GM12878 (cell line): ENCODE results near the gene NXPE1. TPM values are rescaled to one million over a fixed set of nuclear protein-coding genes. Genes with fewer than 3 reads are reported as not detected.

Source experiments
- ATAC-seq: fragments of 200-7000 bp; cut with Tn5 transposase; 3 replicates; pipeline ENCODE4 v1.9.1; 2020; ENCODE audit warnings: mild to moderate bottlenecking, moderate library complexity
- BruUV-seq: library from RNA; stranded (reverse); fragments of 400-500 nt; replicated peaks from 2 replicates; lab custom pipeline; 2021; lab: Mats Ljungman, UMichigan
- CTCF ChIA-PET: fragments of 300-600 bp; sonication (Branson Sonifier 250); formaldehyde crosslinking; extraction: SDS; loops from one replicate; lab custom pipeline; 2021; ENCODE audit warnings: inconsistent platforms; lab: Yijun Ruan, JAX
- POLR2A ChIA-PET: fragments of 350-600 bp; formaldehyde crosslinking; extraction: SDS; loops from one replicate; lab custom pipeline; 2021; ENCODE audit warnings: inconsistent platforms; lab: Charles Lee
- RAD21 ChIA-PET: fragments of 300-600 bp; sonication (Branson Sonifier 250); formaldehyde crosslinking; loops from one replicate; lab custom pipeline; 2023; ENCODE audit warnings: antibody characterized with exemption; ENCODE audit not compliant: unreplicated experiment; lab: Charles Lee
- SMC1A ChIA-PET: fragments of 300-600 bp; sonication (Branson Sonifier 250); formaldehyde crosslinking; loops from one replicate; lab custom pipeline; 2023; ENCODE audit not compliant: unreplicated experiment, uncharacterized antibody; lab: Charles Lee
- DNase-seq: peaks from one replicate; pipeline ENCODE4 v3.0.0-alpha.2; 2011; ENCODE audit warnings: low read depth, low spot score
- FAIRE-seq: peaks from 3 replicates; lab custom pipeline; 2011; peaks lifted over from hg19 to GRCh38; lab: Jason Lieb, UNC
- H2AFZ ChIP-seq: 2 replicates; pipeline ENCODE4 v1.6.0; 2011; ENCODE audit warnings: low read depth, low read length, control low read depth; ENCODE audit not compliant: control insufficient read depth
- H3K27ac ChIP-seq: 2 replicates; pipeline ENCODE4 v1.5.1; 2011; ENCODE audit warnings: control low read depth; ENCODE audit not compliant: control insufficient read depth, insufficient read depth
- H3K27me3 ChIP-seq, 2 experiments: replicated peaks in 1 of 2; 2 replicates each; pipeline versions ENCODE4 v1.6.0 to v1.6.1; 2011; ENCODE audit warnings: low read length in 1 of 2; ENCODE audit not compliant: control insufficient read depth in 2 of 2, insufficient read depth in 2 of 2
- H3K36me3 ChIP-seq, 2 experiments: 2 replicates each; pipeline ENCODE4 v1.5.1; 2011; ENCODE audit warnings: low read length in 1 of 2; ENCODE audit not compliant: control insufficient read depth in 2 of 2, insufficient read depth in 2 of 2
- H3K4me1 ChIP-seq: 2 replicates; pipeline ENCODE4 v1.6.1; 2011; ENCODE audit warnings: mild to moderate bottlenecking, low read length, moderate library complexity, mixed read lengths; ENCODE audit not compliant: control insufficient read depth, insufficient read depth
- H3K4me2 ChIP-seq: 2 replicates; pipeline ENCODE4 v1.6.0; 2011; ENCODE audit warnings: control low read depth; ENCODE audit not compliant: control insufficient read depth, insufficient read depth
- H3K4me3 ChIP-seq: fragments of 200-600 bp; sonication (generic); 2 replicates; pipeline ENCODE4 v1.5.1; 2016
- H3K79me2 ChIP-seq: 2 replicates; pipeline ENCODE4 v1.6.0; 2011; ENCODE audit warnings: low read length; ENCODE audit not compliant: control insufficient read depth, insufficient read depth
- H3K9ac ChIP-seq: 2 replicates; pipeline ENCODE4 v1.8.0; 2011; ENCODE audit warnings: low read length, control low read depth, mixed read lengths; ENCODE audit not compliant: control insufficient read depth, insufficient read depth
- H3K9me3 ChIP-seq: replicated peaks from 3 replicates; pipeline ENCODE4 v1.5.1; 2011; ENCODE audit warnings: mild to moderate bottlenecking, low read length; ENCODE audit not compliant: control insufficient read depth, insufficient read depth
- H4K20me1 ChIP-seq: 2 replicates; pipeline ENCODE4 v1.6.0; 2011; ENCODE audit not compliant: control insufficient read depth, insufficient read depth
- CHD1 ChIP-seq: IDR thresholded peaks from 2 replicates; pipeline ENCODE4 v1.6.1; 2012; ENCODE audit warnings: low read depth, low read length, improper control_type of control experiment
- CREM ChIP-seq: IDR thresholded peaks from 2 replicates; pipeline ENCODE4 v1.6.1; 2014; ENCODE audit warnings: antibody characterized with exemption, low read depth
- DPF2 ChIP-seq: fragments of 450-650 bp; IDR thresholded peaks from 2 replicates; pipeline ENCODE4 v1.6.1; 2017; ENCODE audit warnings: mild to moderate bottlenecking
- EED ChIP-seq: sonication (generic); IDR thresholded peaks from 2 replicates; pipeline ENCODE4 v1.6.1; 2016; ENCODE audit warnings: antibody characterized with exemption, low read depth
- FOXM1 ChIP-seq: IDR thresholded peaks from 2 replicates; pipeline ENCODE4 v1.6.1; 2012; ENCODE audit warnings: low read depth, mild to moderate bottlenecking, inconsistent platforms, low read length, moderate library complexity
- GABPA ChIP-seq: IDR thresholded peaks from 2 replicates; pipeline ENCODE4 v1.6.1; 2014; ENCODE audit warnings: antibody characterized with exemption, low read depth, mild to moderate bottlenecking, inconsistent platforms
- IRF4 ChIP-seq: IDR thresholded peaks from 2 replicates; pipeline ENCODE4 v1.6.1; 2011; ENCODE audit warnings: low read depth, low read length
- PAX8 ChIP-seq: fragments of 450-650 bp; IDR thresholded peaks from 2 replicates; pipeline ENCODE4 v1.6.1; 2017; ENCODE audit warnings: mild to moderate bottlenecking, moderate library complexity
- POU2F2 ChIP-seq: IDR thresholded peaks from 3 replicates; pipeline ENCODE4 v1.6.1; 2011; ENCODE audit warnings: low read depth, mild to moderate bottlenecking, low read length, borderline replicate concordance
- SMAD5 ChIP-seq: IDR thresholded peaks from 2 replicates; pipeline ENCODE4 v1.6.1; 2016; ENCODE audit warnings: antibody characterized with exemption, low read depth
- TARDBP ChIP-seq: IDR thresholded peaks from 2 replicates; pipeline ENCODE4 v1.6.1; 2016; ENCODE audit warnings: borderline replicate concordance
- YBX1 ChIP-seq: fragments of 450-650 bp; IDR thresholded peaks from 2 replicates; pipeline ENCODE4 v1.6.1; 2016; ENCODE audit warnings: antibody characterized with exemption
- ZNF274 ChIP-seq: IDR thresholded peaks from one replicate; pipeline ENCODE4 v1.8.0; 2011; ENCODE audit not compliant: insufficient read length, insufficient read depth
- ZNF384 ChIP-seq: IDR thresholded peaks from 2 replicates; pipeline ENCODE4 v1.6.1; 2012; ENCODE audit warnings: low read depth, mild to moderate bottlenecking, low read length, improper control_type of control experiment, borderline replicate concordance
- WGBS: methylation state at CpG from one replicate; pipeline ENCODE4 v1.1.6; 2016; ENCODE audit warnings: low lambda C conversion rate; ENCODE audit not compliant: insufficient replicate concordance, insufficient coverage; ENCODE audit errors: missing lambda C conversion rate; 5-methylcytosine and 5-hydroxymethylcytosine counted together
- in situ Hi-C: fragments of 300-500 bp; cut with MboI; formaldehyde crosslinking; loops from 9 replicates; pipeline ENCODE4 v1.14.3; 2018; ENCODE audit warnings: mixed read lengths
- intact Hi-C: fragments of 100-400 bp; cut with micrococcal nuclease; formaldehyde crosslinking; loops from one replicate; pipeline ENCODE4 v1.14.2; 2022; ENCODE audit not compliant: unreplicated experiment
- polyA plus RNA-seq, 11 experiments: library from polyadenylated mRNA; depleted of rRNA in 4 of 11; unstranded in 6 of 11; stranded (reverse) in 5 of 11; fragments of >200 nt; fragmentation: Nextera tagmentation in 4 of 11; fragmentation: Illumina TruSeq in 1 of 11; extraction: Ambion mirVana in 4 of 11; extraction: Trizol in 1 of 11; gene quantifications; 1 replicate in 1 of 11; 2 replicates in 10 of 11; pipeline versions ENCODE4 v1.2.1 to v1.2.3, GENCODE V29; 2011 to 2016; ENCODE audit warnings: inconsistent platforms in 2 of 11, missing spikeins in 2 of 11, low read depth in 1 of 11
- total RNA-seq, 4 experiments: library from RNA; depleted of rRNA in 3 of 4; stranded (reverse); fragments of >200 nt in 3 of 4; fragmentation: Illumina TruSeq in 1 of 4; extraction: Trizol in 1 of 4; gene quantifications; 2 replicates each; pipeline versions ENCODE4 v1.2.1 to v1.2.3, GENCODE V29; 2013 to 2021
- TF ChIP-seq, protein P1 (sequence below): IDR thresholded peaks from 2 replicates; pipeline ENCODE4 v1.6.1; 2011; ENCODE audit warnings: borderline replicate concordance, low read depth, mild to moderate bottlenecking, moderate library complexity, mixed read lengths, low read length; ENCODE audit not compliant: insufficient read depth; ENCODE audit errors: extremely low read length
- TF ChIP-seq, protein P2 (sequence below): IDR thresholded peaks from 2 replicates; pipeline ENCODE4 v1.6.1; 2012; ENCODE audit warnings: low read depth, low read length, improper control_type of control experiment
- TF ChIP-seq, protein P3 (sequence below): fragments of 450-650 bp; formaldehyde crosslinking; IDR thresholded peaks from 2 replicates; pipeline ENCODE4 v1.4.0; 2020; ENCODE audit warnings: mild to moderate bottlenecking, moderate library complexity

The NXPE1 gene
- total and polyA plus RNA-seq, 10 of the 15 experiments (the other 5 are each of a cell fraction or from before 2014, with no cell fraction given) = not detected

DNA sequence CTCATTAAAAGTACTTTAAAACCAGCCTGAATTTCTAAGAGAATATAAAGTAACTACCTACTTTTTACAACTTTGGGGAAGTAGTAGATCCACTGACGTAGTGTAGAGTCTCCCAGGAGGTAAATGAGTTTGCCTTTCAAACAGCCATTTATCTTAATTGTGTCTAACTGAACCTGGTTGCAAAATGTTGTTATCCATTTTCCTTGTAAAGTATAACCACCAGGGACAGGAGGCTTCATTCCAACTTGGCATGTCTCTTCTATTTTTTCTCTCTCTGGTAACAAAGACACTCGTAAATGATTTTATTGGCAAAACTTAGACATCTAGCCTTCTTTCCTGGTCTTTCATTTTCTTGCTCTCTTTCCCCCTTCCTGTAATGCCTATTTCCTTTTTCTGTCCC, 36.9 kb downstream of the NXPE1 start:
- ChIA-PET RAD21 (no interaction called here), SMC1A (interaction anchor here (0.5 kb wide), 1 partner anchor 521 kb away, joined by 3 read pairs; no protein-coding TSS in a partner anchor), POLR2A (no interaction called here), CTCF (no interaction called here)
- no peak overlapping the region for H3K9ac ChIP-seq
- peaks cover 3% of the 10 kb centered on the region; the same call in 2 of the 3 replicates for H3K9me3 ChIP-seq
- DNase-seq (no peak), ATAC-seq (no peak), FAIRE-seq (no peak)
- H4K20me1 ChIP-seq = no peaks in the 10 kb centered on the region
- no TSS peak for BruUV-seq
- no peak overlapping the region for H3K27ac ChIP-seq
- H3K4me3 ChIP-seq = no peak overlapping the region
- 0% methylated on average over 2 of the region's 2 CpGs for WGBS
- TF ChIP-seq YBX1 (no peak), CHD1 (no peak), CREM (no peak), GABPA (no peak), PAX8 (no peak), EED (no peak), TARDBP (no peak), DPF2 (no peak), SMAD5 (no peak), POU2F2 (no peak), FOXM1 (no peak), ZNF384 (no peak), ZNF274 (no peak), IRF4 (no peak)
- TF ChIP-seq, protein P1, sequence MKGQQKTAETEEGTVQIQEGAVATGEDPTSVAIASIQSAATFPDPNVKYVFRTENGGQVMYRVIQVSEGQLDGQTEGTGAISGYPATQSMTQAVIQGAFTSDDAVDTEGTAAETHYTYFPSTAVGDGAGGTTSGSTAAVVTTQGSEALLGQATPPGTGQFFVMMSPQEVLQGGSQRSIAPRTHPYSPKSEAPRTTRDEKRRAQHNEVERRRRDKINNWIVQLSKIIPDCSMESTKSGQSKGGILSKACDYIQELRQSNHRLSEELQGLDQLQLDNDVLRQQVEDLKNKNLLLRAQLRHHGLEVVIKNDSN = no peak
- TF ChIP-seq, protein P2, sequence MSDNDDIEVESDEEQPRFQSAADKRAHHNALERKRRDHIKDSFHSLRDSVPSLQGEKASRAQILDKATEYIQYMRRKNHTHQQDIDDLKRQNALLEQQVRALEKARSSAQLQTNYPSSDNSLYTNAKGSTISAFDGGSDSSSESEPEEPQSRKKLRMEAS = no peak
- TF ChIP-seq, protein P3, sequence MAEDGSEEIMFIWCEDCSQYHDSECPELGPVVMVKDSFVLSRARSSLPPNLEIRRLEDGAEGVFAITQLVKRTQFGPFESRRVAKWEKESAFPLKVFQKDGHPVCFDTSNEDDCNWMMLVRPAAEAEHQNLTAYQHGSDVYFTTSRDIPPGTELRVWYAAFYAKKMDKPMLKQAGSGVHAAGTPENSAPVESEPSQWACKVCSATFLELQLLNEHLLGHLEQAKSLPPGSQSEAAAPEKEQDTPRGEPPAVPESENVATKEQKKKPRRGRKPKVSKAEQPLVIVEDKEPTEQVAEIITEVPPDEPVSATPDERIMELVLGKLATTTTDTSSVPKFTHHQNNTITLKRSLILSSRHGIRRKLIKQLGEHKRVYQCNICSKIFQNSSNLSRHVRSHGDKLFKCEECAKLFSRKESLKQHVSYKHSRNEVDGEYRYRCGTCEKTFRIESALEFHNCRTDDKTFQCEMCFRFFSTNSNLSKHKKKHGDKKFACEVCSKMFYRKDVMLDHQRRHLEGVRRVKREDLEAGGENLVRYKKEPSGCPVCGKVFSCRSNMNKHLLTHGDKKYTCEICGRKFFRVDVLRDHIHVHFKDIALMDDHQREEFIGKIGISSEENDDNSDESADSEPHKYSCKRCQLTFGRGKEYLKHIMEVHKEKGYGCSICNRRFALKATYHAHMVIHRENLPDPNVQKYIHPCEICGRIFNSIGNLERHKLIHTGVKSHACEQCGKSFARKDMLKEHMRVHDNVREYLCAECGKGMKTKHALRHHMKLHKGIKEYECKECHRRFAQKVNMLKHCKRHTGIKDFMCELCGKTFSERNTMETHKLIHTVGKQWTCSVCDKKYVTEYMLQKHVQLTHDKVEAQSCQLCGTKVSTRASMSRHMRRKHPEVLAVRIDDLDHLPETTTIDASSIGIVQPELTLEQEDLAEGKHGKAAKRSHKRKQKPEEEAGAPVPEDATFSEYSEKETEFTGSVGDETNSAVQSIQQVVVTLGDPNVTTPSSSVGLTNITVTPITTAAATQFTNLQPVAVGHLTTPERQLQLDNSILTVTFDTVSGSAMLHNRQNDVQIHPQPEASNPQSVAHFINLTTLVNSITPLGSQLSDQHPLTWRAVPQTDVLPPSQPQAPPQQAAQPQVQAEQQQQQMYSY (CRISPR knock-in tag) = no peak
- H3K4me1 ChIP-seq = no peaks in the 10 kb centered on the region
- no peak overlapping the region for H3K4me2 ChIP-seq
- intact Hi-C loops (no loop called here), in situ Hi-C loops (no loop called here)
- H3K27me3 ChIP-seq = no peaks in the 10 kb centered on the region; a peak in 2 of 4 replicates
- H2AFZ ChIP-seq = no peak overlapping the region
- no peaks in the 10 kb centered on the region for H3K36me3 ChIP-seq
- H3K79me2 ChIP-seq = no peaks in the 10 kb centered on the region
